BE2C (cell line): Measurements from ENCODE around the gene SUPT3H.

Experiments used
- DNase-seq: peaks from one replicate; pipeline ENCODE4 v3.0.0-alpha.2; 2020
- H3K27me3 ChIP-seq: fragments of 250-450 bp; sonication (Bioruptor Pico); 2 replicates; pipeline ENCODE4 v1.5.1; 2020; ENCODE audit warnings: mild to moderate bottlenecking
- H3K36me3 ChIP-seq: fragments of 250-450 bp; sonication (Bioruptor Pico); 2 replicates; pipeline ENCODE4 v1.5.1; 2020; ENCODE audit warnings: mild to moderate bottlenecking
- H3K4me1 ChIP-seq: fragments of 250-450 bp; sonication (Bioruptor Pico); 2 replicates; pipeline ENCODE4 v1.5.1; 2020
- H3K4me3 ChIP-seq: 2 replicates; pipeline ENCODE4 v1.5.1; 2011; ENCODE audit warnings: low read depth, low read length
- H3K9me3 ChIP-seq: fragments of 250-450 bp; sonication (Bioruptor Pico); 2 replicates; pipeline ENCODE4 v1.5.1; 2020
- TF ChIP-seq, protein P1 (sequence below): IDR thresholded peaks from 2 replicates; pipeline ENCODE4 v1.5.1; 2012; ENCODE audit warnings: mild to moderate bottlenecking, low read depth, low read length

SUPT3H gene

GRCh38 chr6:44935693-44936300 is 441.9 kb downstream of the SUPT3H start:
- no peaks in the 10 kb centered on the region for H3K36me3 ChIP-seq
- no peaks in the 10 kb centered on the region for H3K9me3 ChIP-seq
- TF ChIP-seq, protein P1, sequence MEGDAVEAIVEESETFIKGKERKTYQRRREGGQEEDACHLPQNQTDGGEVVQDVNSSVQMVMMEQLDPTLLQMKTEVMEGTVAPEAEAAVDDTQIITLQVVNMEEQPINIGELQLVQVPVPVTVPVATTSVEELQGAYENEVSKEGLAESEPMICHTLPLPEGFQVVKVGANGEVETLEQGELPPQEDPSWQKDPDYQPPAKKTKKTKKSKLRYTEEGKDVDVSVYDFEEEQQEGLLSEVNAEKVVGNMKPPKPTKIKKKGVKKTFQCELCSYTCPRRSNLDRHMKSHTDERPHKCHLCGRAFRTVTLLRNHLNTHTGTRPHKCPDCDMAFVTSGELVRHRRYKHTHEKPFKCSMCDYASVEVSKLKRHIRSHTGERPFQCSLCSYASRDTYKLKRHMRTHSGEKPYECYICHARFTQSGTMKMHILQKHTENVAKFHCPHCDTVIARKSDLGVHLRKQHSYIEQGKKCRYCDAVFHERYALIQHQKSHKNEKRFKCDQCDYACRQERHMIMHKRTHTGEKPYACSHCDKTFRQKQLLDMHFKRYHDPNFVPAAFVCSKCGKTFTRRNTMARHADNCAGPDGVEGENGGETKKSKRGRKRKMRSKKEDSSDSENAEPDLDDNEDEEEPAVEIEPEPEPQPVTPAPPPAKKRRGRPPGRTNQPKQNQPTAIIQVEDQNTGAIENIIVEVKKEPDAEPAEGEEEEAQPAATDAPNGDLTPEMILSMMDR: no peak
- H3K4me3 ChIP-seq: no peak overlapping the region
- no peaks in the 10 kb centered on the region for H3K4me1 ChIP-seq
- H3K27me3 ChIP-seq: no peaks in the 10 kb centered on the region
- no peak for DNase-seq

DNA sequence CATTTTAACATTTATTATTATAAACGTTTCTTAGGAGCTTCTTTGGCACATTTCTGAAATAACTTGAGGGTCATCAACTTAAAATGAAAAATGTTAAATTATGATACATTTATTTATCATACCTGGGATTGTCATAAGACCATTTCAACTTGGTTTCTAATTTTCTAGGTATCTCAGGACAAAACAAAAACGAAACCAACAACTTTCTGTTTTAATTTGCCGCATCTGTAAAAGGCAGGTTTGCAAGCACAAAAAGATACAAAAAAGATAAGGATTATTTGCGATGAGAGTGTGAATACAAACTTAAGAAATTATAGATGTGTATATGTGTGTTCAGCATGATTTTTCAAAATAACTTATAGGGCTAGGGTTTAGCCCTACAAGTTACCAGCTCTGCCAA is 444.6 kb downstream of the SUPT3H start:
- DNase-seq: no peak
- Histone ChIP-seq H3K9me3 (no peaks in the 10 kb centered on the region), H3K4me1 (no peaks in the 10 kb centered on the region), H3K36me3 (no peaks in the 10 kb centered on the region), H3K27me3 (no peaks in the 10 kb centered on the region), H3K4me3 (no peak overlapping the region)
- TF ChIP-seq, protein P1: no peak

DNA sequence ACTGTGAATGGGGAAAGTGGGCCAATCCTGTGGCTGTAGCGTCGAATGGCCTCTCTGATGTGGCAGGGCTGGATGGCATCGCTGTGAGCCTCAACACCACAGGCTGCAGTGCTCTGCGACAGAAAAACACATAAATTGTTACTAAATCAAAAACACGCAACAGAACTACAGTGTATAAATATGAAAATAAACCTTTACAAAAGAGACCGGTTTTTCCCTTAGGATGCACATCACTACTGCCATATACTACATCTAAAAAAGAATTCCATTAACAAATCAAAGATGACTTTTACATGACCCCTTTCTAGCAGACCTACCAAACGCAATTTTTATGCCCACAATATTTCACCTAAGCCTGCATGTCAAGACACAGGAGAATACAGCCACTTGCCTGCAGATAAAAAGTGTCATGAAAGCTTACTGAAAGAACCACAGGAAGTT is 445.1 kb downstream of the SUPT3H start:
- TF ChIP-seq, protein P1: no peak
- H3K4me1 ChIP-seq: no peaks in the 10 kb centered on the region
- DNase-seq: no peak

DNA sequence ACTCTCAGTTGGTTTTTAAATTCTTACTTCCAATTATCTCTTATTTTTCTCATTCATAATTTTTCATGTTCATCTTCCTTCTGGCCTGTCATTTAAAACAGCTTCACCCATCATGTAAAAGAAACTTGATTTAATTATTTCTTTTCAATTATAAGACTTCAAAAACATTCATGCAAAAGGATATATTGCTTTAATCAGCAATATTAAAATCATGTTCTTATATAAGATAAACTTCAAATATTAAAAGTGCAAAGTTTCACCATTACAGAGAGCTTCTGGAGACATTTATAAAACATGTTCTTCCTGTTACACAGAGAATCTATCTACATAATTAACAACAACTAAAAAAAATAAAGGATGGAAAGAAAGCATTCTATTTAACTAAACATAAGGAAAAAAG is 446.3 kb downstream of the SUPT3H start:
- no peaks in the 10 kb centered on the region for H3K27me3 ChIP-seq
- H3K4me3 ChIP-seq: no peak overlapping the region
- H3K4me1 ChIP-seq: no peaks in the 10 kb centered on the region
- DNase-seq: no peak
- TF ChIP-seq, protein P1: no peak
- no peaks in the 10 kb centered on the region for H3K36me3 ChIP-seq
- H3K9me3 ChIP-seq: no peaks in the 10 kb centered on the region

More for the DNA sequence above, 445.1 kb downstream of the SUPT3H start:
- Histone ChIP-seq H3K4me3 (no peak overlapping the region), H3K9me3 (no peaks in the 10 kb centered on the region), H3K36me3 (no peaks in the 10 kb centered on the region), H3K27me3 (no peaks in the 10 kb centered on the region)

GRCh38 chr6:44926556-44926955 is 451.2 kb downstream of the SUPT3H start:
- DNase-seq: no peak
- H3K9me3 ChIP-seq: no peaks in the 10 kb centered on the region
- TF ChIP-seq, protein P1: no peak
- no peaks in the 10 kb centered on the region for H3K27me3 ChIP-seq
- no peaks in the 10 kb centered on the region for H3K36me3 ChIP-seq
- H3K4me3 ChIP-seq: no peak overlapping the region
- H3K4me1 ChIP-seq: no peaks in the 10 kb centered on the region

DNA sequence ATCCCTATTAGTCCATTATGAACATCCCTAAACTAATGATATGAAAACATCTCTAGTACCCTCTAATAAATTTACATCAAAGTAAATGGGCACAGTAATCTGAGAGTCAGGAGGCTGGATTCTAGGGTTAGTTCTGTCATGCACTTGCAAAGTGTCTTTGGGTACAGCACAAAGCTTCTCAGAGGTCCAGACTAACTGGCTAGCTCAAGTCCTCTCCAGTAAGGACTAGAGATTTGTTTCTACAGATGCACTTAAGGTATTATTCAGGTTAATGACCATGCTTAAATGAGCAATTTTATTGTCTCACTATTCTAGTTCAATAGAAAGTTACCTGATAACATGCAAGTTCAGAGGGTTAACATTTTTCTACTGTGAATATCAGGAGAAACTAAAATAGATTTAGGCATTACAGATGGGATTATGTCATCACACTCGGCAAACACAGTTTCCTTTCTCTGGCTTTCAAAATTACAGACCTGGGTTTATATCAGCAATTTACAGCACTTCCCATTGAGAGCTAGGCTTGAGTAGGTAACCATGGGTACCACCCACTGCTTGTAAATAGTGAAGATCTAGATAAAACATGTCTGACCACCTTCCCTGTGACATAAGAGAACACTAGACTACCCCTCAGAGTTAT is 452.5 kb downstream of the SUPT3H start:
- TF ChIP-seq, protein P1: no peak
- Histone ChIP-seq H3K36me3 (no peaks in the 10 kb centered on the region), H3K9me3 (no peaks in the 10 kb centered on the region), H3K4me1 (no peaks in the 10 kb centered on the region), H3K27me3 (no peaks in the 10 kb centered on the region), H3K4me3 (no peak overlapping the region)
- no peak for DNase-seq
